Right atrium auricular region (tissue), 2 donors: Measurements from ENCODE around the gene SALL2. TPM values are rescaled to one million over a fixed set of nuclear protein-coding genes. Genes with fewer than 3 reads are reported as not detected.
A peak's percentile ranks its signal among the peaks of the same experiment; 100 is the strongest.

Source experiments
- DNase-seq: peaks from one replicate; pipeline ENCODE4 v3.0.0-alpha.2; 2019; ENCODE audit warnings: low spot score
- H3K27ac ChIP-seq, 2 donors: fragments of 200-600 bp; sonication (generic); 1 replicate in 1 of 2; 2 replicates in 1 of 2; pipeline ENCODE4 v1.5.1; 2016 to 2019
- H3K27me3 ChIP-seq, 2 donors: fragments of 200-600 bp; sonication (generic); one replicate each; pipeline versions ENCODE4 v1.5.1 to v1.6.0; 2017 to 2019
- H3K36me3 ChIP-seq: fragments of 200-600 bp; sonication (generic); one replicate; pipeline ENCODE4 v1.5.1; 2016
- H3K4me1 ChIP-seq, 2 donors: fragments of 200-600 bp; sonication (generic); one replicate each; pipeline versions ENCODE4 v1.5.1 to v1.6.0; 2017 to 2019
- H3K4me3 ChIP-seq, 2 donors: fragments of 200-600 bp; sonication (generic); 1 replicate in 1 of 2; 2 replicates in 1 of 2; pipeline ENCODE4 v1.5.1; 2017 to 2019; ENCODE audit warnings: mild to moderate bottlenecking in 1 of 2, moderate library complexity in 1 of 2
- H3K9me3 ChIP-seq, 2 donors: fragments of 200-600 bp; sonication (generic); one replicate each; pipeline ENCODE4 v1.5.1; 2019
- total RNA-seq, 2 donors: library from RNA; depleted of rRNA; stranded (reverse); fragments of >200 nt; gene quantifications; one replicate each; pipeline ENCODE4 v1.1.0, GENCODE V29; 2016
- TF ChIP-seq, protein P1 (sequence below), 2 donors: fragments of 200-600 bp; sonication (generic); IDR thresholded peaks; one replicate each; pipeline ENCODE4 v1.5.1; 2019; ENCODE audit warnings: antibody characterized with exemption in 2 of 2

Gene SALL2
- total RNA-seq, 2 donors from 2014 or later = 4.9 to 15.7 TPM

DNA sequence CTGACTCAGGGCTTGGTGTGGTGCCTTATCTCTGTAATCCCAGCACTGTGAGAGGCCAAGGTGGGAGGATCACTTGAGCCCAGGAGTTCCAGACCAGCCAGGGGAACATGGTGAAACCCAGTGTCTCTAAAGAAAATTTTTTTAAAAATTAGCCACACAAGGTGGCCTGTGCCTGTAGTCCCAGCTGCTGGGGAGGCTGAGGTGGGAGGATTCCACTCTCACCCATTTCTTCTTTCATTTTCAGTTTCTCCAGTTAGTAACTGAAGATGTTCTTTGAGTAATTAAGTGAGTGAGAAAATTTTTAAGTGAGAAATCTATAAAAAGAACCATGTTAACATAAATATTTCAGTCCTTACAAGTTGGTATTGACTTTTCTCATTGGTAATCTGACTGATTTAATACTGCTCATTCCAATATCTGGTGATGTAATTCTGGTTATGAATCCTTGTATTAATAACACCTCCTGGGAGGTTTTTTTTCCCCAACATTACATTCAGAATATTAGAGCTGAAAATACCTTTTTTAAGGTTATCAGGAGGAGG lies 21.1 kb downstream of the SALL2 start:
- no peak overlapping the region for H3K4me3 ChIP-seq
- no peak for DNase-seq
- peaks cover 34% of the 10 kb centered on the region for H3K36me3 ChIP-seq
- TF ChIP-seq, protein P1, sequence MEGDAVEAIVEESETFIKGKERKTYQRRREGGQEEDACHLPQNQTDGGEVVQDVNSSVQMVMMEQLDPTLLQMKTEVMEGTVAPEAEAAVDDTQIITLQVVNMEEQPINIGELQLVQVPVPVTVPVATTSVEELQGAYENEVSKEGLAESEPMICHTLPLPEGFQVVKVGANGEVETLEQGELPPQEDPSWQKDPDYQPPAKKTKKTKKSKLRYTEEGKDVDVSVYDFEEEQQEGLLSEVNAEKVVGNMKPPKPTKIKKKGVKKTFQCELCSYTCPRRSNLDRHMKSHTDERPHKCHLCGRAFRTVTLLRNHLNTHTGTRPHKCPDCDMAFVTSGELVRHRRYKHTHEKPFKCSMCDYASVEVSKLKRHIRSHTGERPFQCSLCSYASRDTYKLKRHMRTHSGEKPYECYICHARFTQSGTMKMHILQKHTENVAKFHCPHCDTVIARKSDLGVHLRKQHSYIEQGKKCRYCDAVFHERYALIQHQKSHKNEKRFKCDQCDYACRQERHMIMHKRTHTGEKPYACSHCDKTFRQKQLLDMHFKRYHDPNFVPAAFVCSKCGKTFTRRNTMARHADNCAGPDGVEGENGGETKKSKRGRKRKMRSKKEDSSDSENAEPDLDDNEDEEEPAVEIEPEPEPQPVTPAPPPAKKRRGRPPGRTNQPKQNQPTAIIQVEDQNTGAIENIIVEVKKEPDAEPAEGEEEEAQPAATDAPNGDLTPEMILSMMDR (IDR thresholded peaks at IDR 0.05) = no peak
- H3K9me3 ChIP-seq = no peaks in the 10 kb centered on the region
- no peaks in the 10 kb centered on the region for H3K27me3 ChIP-seq
- peaks cover 0 to 11% of the 10 kb centered on the region in 2 donors for H3K4me1 ChIP-seq
- H3K27ac ChIP-seq = no peak overlapping the region

DNA sequence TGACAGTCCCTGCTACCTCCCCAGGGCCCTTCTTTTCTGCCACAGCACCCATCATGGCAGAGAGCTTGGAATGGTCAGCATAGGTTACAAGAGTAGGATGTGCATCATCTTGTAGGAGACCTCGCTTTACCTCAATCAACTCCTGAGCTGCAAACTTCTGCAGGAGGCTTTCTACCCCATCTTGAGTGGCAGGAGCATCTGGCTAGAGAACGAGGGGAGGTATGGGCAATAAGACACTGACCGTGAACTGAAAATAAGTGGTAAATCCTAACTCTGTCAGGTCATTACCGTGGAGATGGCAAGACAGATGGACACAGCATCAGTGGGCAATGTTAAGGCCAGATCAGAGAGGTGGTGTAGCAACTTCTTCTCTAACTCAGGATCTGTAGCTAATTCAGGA lies 22.8 kb downstream of the SALL2 start:
- TF ChIP-seq, protein P1 (IDR thresholded peaks at IDR 0.05) = no peak
- H3K27ac ChIP-seq = no peak overlapping the region
- no peaks in the 10 kb centered on the region for H3K4me1 ChIP-seq
- H3K4me3 ChIP-seq = no peak overlapping the region
- no peaks in the 10 kb centered on the region for H3K9me3 ChIP-seq
- H3K27me3 ChIP-seq = no peaks in the 10 kb centered on the region
- DNase-seq = no peak
- H3K36me3 ChIP-seq = peaks cover 51% of the 10 kb centered on the region

DNA sequence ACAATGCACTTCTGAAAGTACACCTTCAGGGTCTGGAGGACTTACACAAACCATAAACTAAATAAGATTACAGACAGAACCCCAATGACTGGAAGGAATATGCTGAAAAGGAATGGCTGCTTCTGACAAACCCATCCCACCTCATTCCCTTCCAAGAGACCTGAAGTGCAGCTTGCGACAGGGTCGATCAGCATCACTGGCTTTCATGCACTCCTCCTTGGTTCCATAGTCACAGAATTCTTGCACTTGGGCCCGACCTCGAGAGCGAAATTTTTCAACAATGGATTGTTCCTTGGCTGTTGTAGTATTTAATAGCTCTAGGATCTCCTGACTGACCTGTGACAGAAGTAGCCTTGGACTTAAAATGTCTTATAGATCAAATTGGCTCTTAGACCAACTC lies 24.6 kb downstream of the SALL2 start:
- Histone ChIP-seq H3K4me3 (no peak overlapping the region), H3K4me1 (no peaks in the 10 kb centered on the region), H3K27me3 (no peaks in the 10 kb centered on the region), H3K9me3 (no peaks in the 10 kb centered on the region), H3K36me3 (peaks cover 69% of the 10 kb centered on the region), H3K27ac (no peak overlapping the region)
- no peak for DNase-seq
- TF ChIP-seq, protein P1 (IDR thresholded peaks at IDR 0.05) = no peak

DNA sequence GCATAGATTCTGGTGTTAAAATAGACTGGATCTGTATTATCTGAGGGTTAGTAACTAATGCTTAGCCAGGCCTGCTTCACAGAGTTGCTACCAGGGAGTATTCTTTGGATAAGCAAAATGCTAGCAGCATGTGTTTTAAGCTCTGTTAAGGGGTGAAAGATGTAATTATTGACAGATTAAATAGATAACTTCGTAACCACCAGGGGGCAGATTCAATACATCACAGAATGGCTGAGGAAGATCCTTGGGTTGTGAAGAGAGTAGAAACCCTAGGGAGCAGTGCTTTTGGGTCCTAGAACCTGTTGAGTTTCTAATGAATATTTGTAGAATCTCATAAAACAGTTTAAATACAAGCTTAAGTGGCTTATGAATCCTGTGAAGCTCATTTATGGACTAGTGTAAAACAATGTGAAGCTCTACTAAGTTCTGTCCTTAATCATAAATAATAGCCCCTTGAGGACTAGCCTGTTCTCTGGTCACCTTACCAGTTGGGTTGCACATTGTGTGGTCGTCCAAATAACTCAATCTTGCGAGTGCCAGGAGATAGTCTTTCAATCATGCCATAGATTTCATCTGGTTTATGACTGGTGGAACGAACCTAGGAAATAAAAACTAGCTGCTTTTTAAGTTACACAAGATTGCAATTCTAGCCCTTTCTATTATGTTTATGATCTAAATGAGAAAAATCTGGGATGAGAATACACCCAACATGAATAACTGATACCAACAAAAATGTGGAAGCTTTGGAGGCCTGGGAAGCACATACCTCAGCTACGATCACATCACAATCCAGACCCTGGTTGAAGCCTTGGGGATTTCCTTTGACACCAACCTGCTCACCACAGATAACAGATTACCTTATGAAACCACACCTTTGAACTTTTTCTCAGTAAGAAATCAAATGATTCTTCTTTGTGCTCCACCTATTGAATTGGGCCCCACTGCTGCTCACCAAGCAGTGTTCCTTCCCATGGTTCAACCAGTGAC lies 27.3 kb downstream of the SALL2 start:
- H3K4me3 ChIP-seq = no peak overlapping the region
- H3K4me1 ChIP-seq = no peaks in the 10 kb centered on the region
- no peak overlapping the region for H3K27ac ChIP-seq
- H3K36me3 ChIP-seq = peaks cover 94% of the 10 kb centered on the region
- TF ChIP-seq, protein P1 (IDR thresholded peaks at IDR 0.05) = peak; percentile 13 to 63
- DNase-seq = no peak
- H3K27me3 ChIP-seq = no peaks in the 10 kb centered on the region
- H3K9me3 ChIP-seq = no peaks in the 10 kb centered on the region

DNA sequence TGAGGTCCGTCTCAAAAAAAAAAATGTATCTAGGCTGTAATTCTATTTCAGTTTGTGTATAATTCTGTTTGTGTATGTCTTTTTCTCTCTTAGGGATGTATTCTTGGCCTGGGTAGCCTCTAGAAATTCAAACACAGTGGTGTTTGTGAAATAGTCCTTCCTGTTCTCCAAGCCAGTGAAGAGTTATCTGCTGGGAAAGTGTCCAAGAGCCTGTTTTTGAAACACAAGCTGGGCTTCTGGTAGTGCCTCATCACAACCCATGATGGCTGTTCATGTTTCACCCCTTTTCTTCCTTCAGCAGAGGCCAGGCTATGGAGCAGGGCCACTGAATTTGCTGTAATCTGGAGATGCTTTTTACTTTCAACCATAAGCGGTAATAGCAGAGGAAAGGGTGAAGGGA lies 29.7 kb downstream of the SALL2 start:
- TF ChIP-seq, protein P1 (IDR thresholded peaks at IDR 0.05) = no peak
- no peak for DNase-seq
- Histone ChIP-seq H3K27me3 (no peaks in the 10 kb centered on the region), H3K4me3 (no peak overlapping the region), H3K9me3 (no peaks in the 10 kb centered on the region), H3K4me1 (no peaks in the 10 kb centered on the region), H3K36me3 (peaks cover 96% of the 10 kb centered on the region), H3K27ac (no peak overlapping the region)
